IMR-90 (cell line): Measurements from ENCODE around the gene MRPL19. TPM values are rescaled to one million over a fixed set of nuclear protein-coding genes. Genes with fewer than 3 reads are reported as not detected.

ENCODE experiments used
- ATAC-seq: fragments of 200-7000 bp; cut with Tn5 transposase; 2 replicates; pipeline ENCODE4 v1.9.1; 2020; ENCODE audit warnings: low read depth, mild to moderate bottlenecking, moderate library complexity
- BruUV-seq: library from RNA; stranded (reverse); fragments of 400-500 nt; replicated peaks from 2 replicates; lab custom pipeline; 2021; lab: Mats Ljungman, UMichigan
- CTCF ChIA-PET: fragments of 300-600 bp; formaldehyde crosslinking; extraction: SDS; loops from one replicate; lab custom pipeline; 2021; ENCODE audit warnings: antibody characterized with exemption; lab: Yijun Ruan, JAX
- POLR2A ChIA-PET: fragments of 300-600 bp; sonication (Branson Sonifier 250); formaldehyde crosslinking; loops from one replicate; lab custom pipeline; 2022; ENCODE audit warnings: antibody characterized with exemption; ENCODE audit not compliant: unreplicated experiment; lab: Charles Lee
- DNase-seq: peaks from one replicate; pipeline ENCODE4 v3.0.0; 2013
- H2AFZ ChIP-seq: replicated peaks from 2 replicates; pipeline ENCODE3; 2013; ENCODE audit warnings: low read length, mild to moderate bottlenecking; ENCODE audit not compliant: poor library complexity
- H2AK5ac ChIP-seq: 2 replicates; pipeline ENCODE4 v1.6.1; 2013; ENCODE audit warnings: low read depth, low read length, inconsistent platforms
- H2AK9ac ChIP-seq: replicated peaks from 2 replicates; pipeline ENCODE3; 2013; ENCODE audit warnings: mild to moderate bottlenecking, low read depth, low read length, moderate library complexity; ENCODE audit not compliant: poor library complexity
- H2BK120ac ChIP-seq: 2 replicates; pipeline ENCODE4 v1.6.1; 2013; ENCODE audit warnings: low read depth, low read length, inconsistent platforms
- H2BK15ac ChIP-seq: 3 replicates; pipeline ENCODE4 v1.6.1; 2013; ENCODE audit warnings: low read depth, low read length, inconsistent platforms
- H2BK20ac ChIP-seq: 2 replicates; pipeline ENCODE4 v1.6.1; 2013; ENCODE audit warnings: low read depth, mild to moderate bottlenecking, inconsistent platforms, low read length, moderate library complexity
- H2BK5ac ChIP-seq: 2 replicates; pipeline ENCODE4 v1.6.1; 2013; ENCODE audit warnings: mild to moderate bottlenecking, low read depth, low read length, inconsistent platforms; ENCODE audit not compliant: poor library complexity, severe bottlenecking
- H3K14ac ChIP-seq: replicated peaks from 2 replicates; pipeline ENCODE4 v1.6.1; 2013; ENCODE audit warnings: low read depth, low read length, inconsistent platforms
- H3K18ac ChIP-seq: 2 replicates; pipeline ENCODE4 v1.6.1; 2013; ENCODE audit warnings: low read depth, low read length, control low read depth
- H3K23ac ChIP-seq: 2 replicates; pipeline ENCODE4 v1.6.1; 2013; ENCODE audit warnings: low read depth, low read length, inconsistent platforms
- H3K27ac ChIP-seq: 2 replicates; pipeline ENCODE4 v1.5.1; 2013; ENCODE audit warnings: mild to moderate bottlenecking, control low read depth, low read length; ENCODE audit not compliant: insufficient read depth
- H3K27me3 ChIP-seq: 2 replicates; pipeline ENCODE4 v1.6.1; 2013; ENCODE audit warnings: low read length; ENCODE audit not compliant: control insufficient read depth, insufficient read depth
- H3K36me3 ChIP-seq: 2 replicates; pipeline ENCODE4 v1.6.1; 2013; ENCODE audit warnings: low read length, mixed read lengths; ENCODE audit not compliant: control insufficient read depth, insufficient read depth
- H3K4ac ChIP-seq: 2 replicates; pipeline ENCODE4 v1.6.1; 2013; ENCODE audit warnings: low read depth, low read length, inconsistent platforms
- H3K4me1 ChIP-seq: 2 replicates; pipeline ENCODE4 v1.6.1; 2013; ENCODE audit warnings: low read length, mixed read lengths; ENCODE audit not compliant: control insufficient read depth, insufficient read depth
- H3K4me2 ChIP-seq: 2 replicates; pipeline ENCODE4 v1.6.1; 2013; ENCODE audit warnings: low read depth, mild to moderate bottlenecking, control low read depth, low read length, moderate library complexity
- H3K4me3 ChIP-seq: 2 replicates; pipeline ENCODE4 v1.5.1; 2013; ENCODE audit warnings: low read depth, mild to moderate bottlenecking, control low read depth, low read length, moderate library complexity; ENCODE audit not compliant: insufficient read depth
- H3K56ac ChIP-seq: 2 replicates; pipeline ENCODE4 v1.6.1; 2013; ENCODE audit warnings: low read length, inconsistent platforms; ENCODE audit not compliant: insufficient read depth; ENCODE audit errors: extremely low read depth
- H3K79me1 ChIP-seq, 2 experiments: 2 replicates each; pipeline ENCODE4 v1.6.1; 2013; ENCODE audit warnings: low read length in 2 of 2, inconsistent platforms in 1 of 2, low read depth in 1 of 2
- H3K9ac ChIP-seq: 2 replicates; pipeline ENCODE4 v1.6.1; 2013; ENCODE audit warnings: low read depth, low read length, control low read depth
- H3K9me1 ChIP-seq: 2 replicates; pipeline ENCODE4 v1.6.1; 2013; ENCODE audit warnings: low read length, inconsistent platforms; ENCODE audit not compliant: insufficient read depth
- H3K9me3 ChIP-seq: 2 replicates; pipeline ENCODE4 v1.6.1; 2013; ENCODE audit warnings: low read length; ENCODE audit not compliant: control insufficient read depth, insufficient read depth
- H4K20me1 ChIP-seq: 2 replicates; pipeline ENCODE4 v1.6.1; 2013; ENCODE audit warnings: low read length, inconsistent platforms; ENCODE audit not compliant: insufficient read depth
- H4K5ac ChIP-seq: 2 replicates; pipeline ENCODE4 v1.6.1; 2013; ENCODE audit warnings: mild to moderate bottlenecking, low read depth, low read length, control low read depth
- H4K8ac ChIP-seq, 2 experiments: 2 replicates each; pipeline ENCODE4 v1.6.1; 2013; ENCODE audit warnings: low read depth in 2 of 2, low read length in 2 of 2, control low read depth in 1 of 2, inconsistent platforms in 1 of 2
- H4K91ac ChIP-seq: 2 replicates; pipeline ENCODE4 v1.6.1; 2013; ENCODE audit warnings: low read depth, low read length, inconsistent platforms; ENCODE audit not compliant: insufficient read depth
- BHLHE40 ChIP-seq: fragments of 150-350 bp; IDR thresholded peaks from 2 replicates; pipeline ENCODE4 v1.6.1; 2016; ENCODE audit warnings: mild to moderate bottlenecking, low read depth, low read length
- CEBPB ChIP-seq: IDR thresholded peaks from 2 replicates; pipeline ENCODE4 v1.6.1; 2012; ENCODE audit warnings: low read depth, low read length, improper control_type of control experiment
- CHD1 ChIP-seq: IDR thresholded peaks from 2 replicates; pipeline ENCODE4 v1.6.1; 2012; ENCODE audit warnings: low read depth, low read length, improper control_type of control experiment
- ELK1 ChIP-seq: fragments of 150-350 bp; IDR thresholded peaks from 2 replicates; pipeline ENCODE4 v1.6.1; 2016; ENCODE audit warnings: low read depth, mild to moderate bottlenecking, low read length, moderate library complexity, borderline replicate concordance
- FOS ChIP-seq: fragments of 150-350 bp; IDR thresholded peaks from 2 replicates; pipeline ENCODE4 v1.6.1; 2016; ENCODE audit warnings: low read depth, low read length
- MAFK ChIP-seq: IDR thresholded peaks from 2 replicates; pipeline ENCODE4 v1.6.1; 2012; ENCODE audit warnings: low read depth, low read length, improper control_type of control experiment
- MAZ ChIP-seq: IDR thresholded peaks from 2 replicates; pipeline ENCODE4 v1.6.1; 2012; ENCODE audit warnings: low read depth, mild to moderate bottlenecking, low read length, improper control_type of control experiment, moderate library complexity, borderline replicate concordance
- MXI1 ChIP-seq: IDR thresholded peaks from 2 replicates; pipeline ENCODE4 v1.6.1; 2012; ENCODE audit warnings: low read depth, mild to moderate bottlenecking, low read length, moderate library complexity, borderline replicate concordance
- NFE2L2 ChIP-seq: fragments of 150-350 bp; IDR thresholded peaks from 2 replicates; pipeline ENCODE4 v1.6.1; 2016; ENCODE audit warnings: low read depth, mild to moderate bottlenecking, low read length
- RAD21 ChIP-seq: IDR thresholded peaks from 2 replicates; pipeline ENCODE4 v1.6.1; 2012; ENCODE audit warnings: low read length, improper control_type of control experiment
- RCOR1 ChIP-seq: IDR thresholded peaks from 2 replicates; pipeline ENCODE4 v1.6.1; 2012; ENCODE audit warnings: mild to moderate bottlenecking, low read length, improper control_type of control experiment; ENCODE audit not compliant: insufficient replicate concordance
- RFX5 ChIP-seq: IDR thresholded peaks from 2 replicates; pipeline ENCODE4 v1.8.0; 2012; ENCODE audit warnings: low read depth, mild to moderate bottlenecking, low read length, moderate library complexity
- USF2 ChIP-seq: fragments of 150-350 bp; IDR thresholded peaks from 2 replicates; pipeline ENCODE4 v1.6.1; 2017; ENCODE audit warnings: mild to moderate bottlenecking, antibody characterized with exemption, low read length, low read depth
- WGBS, 2 experiments: methylation state at CpG; one replicate each; pipeline versions ENCODE4 v1.1.5 to v1.1.7; 2013; ENCODE audit warnings: missing lambda C conversion rate in 2 of 2; ENCODE audit not compliant: insufficient read length in 1 of 2; ENCODE audit errors: extremely low coverage in 2 of 2; 5-methylcytosine and 5-hydroxymethylcytosine counted together
- dilution Hi-C: fragments of 300-500 bp; cut with HindIII; formaldehyde crosslinking; loops from one replicate; pipeline ENCODE4 v1.14.3; 2018; ENCODE audit warnings: low sequenced_read_pairs; ENCODE audit not compliant: unreplicated experiment
- in situ Hi-C: fragments of 300-500 bp; cut with MboI; formaldehyde crosslinking; loops from 3 replicates; pipeline ENCODE4 v1.14.3; 2019; ENCODE audit warnings: low sequenced_read_pairs, inconsistent platforms, mixed read lengths
- intact Hi-C: fragments of 100-400 bp; cut with micrococcal nuclease; formaldehyde crosslinking; loops from 2 replicates; pipeline ENCODE4 v1.10.0; 2022
- polyA plus RNA-seq, 3 experiments: library from polyadenylated mRNA; depleted of rRNA; stranded (reverse); fragments of >200 nt; gene quantifications; 2 replicates each; pipeline ENCODE4 v1.2.3, GENCODE V29; 2012; ENCODE audit warnings: low replicate concordance in 1 of 3
- total RNA-seq: library from RNA; depleted of rRNA; stranded (reverse); fragments of >200 nt; gene quantifications from 2 replicates; pipeline ENCODE4 v1.2.3, GENCODE V29; 2012

The MRPL19 gene
- total and polyA plus RNA-seq, 2 of the 4 experiments (the other 2 are of a cell fraction), result 24.8 to 28.5 TPM

GRCh38 chr2:75680402-75680801 lies 33.8 kb downstream of the MRPL19 start:
- TF ChIP-seq ELK1 (no peak), MAFK (no peak), MAZ (no peak), NFE2L2 (no peak), RCOR1 (no peak), USF2 (no peak), RFX5 (no peak), RAD21 (no peak), CHD1 (no peak), MXI1 (no peak), BHLHE40 (no peak), CEBPB (no peak), FOS (no peak)
- H2AK9ac ChIP-seq, result no peak overlapping the region
- no peak overlapping the region for H3K9ac ChIP-seq
- no peak overlapping the region for H3K4me2 ChIP-seq
- no peaks in the 10 kb centered on the region for H3K79me1 ChIP-seq
- no peak overlapping the region for H4K8ac ChIP-seq
- no peak overlapping the region for H3K18ac ChIP-seq
- H3K36me3 ChIP-seq, result peaks cover 7% of the 10 kb centered on the region
- H3K14ac ChIP-seq, result no peak overlapping the region
- H3K23ac ChIP-seq, result no peak overlapping the region
- no peak overlapping the region for H3K4me3 ChIP-seq
- H2BK15ac ChIP-seq, result no peak overlapping the region
- no peak overlapping the region for H2BK120ac ChIP-seq
- no peak overlapping the region for H3K27ac ChIP-seq
- intact Hi-C loops (no loop called here), dilution Hi-C loops (no loop called here), in situ Hi-C loops (no loop called here)
- no peak overlapping the region for H4K91ac ChIP-seq
- H3K9me3 ChIP-seq, result no peaks in the 10 kb centered on the region
- no peak overlapping the region for H2AK5ac ChIP-seq
- H2BK20ac ChIP-seq, result no peak overlapping the region
- H3K56ac ChIP-seq, result no peak overlapping the region
- ATAC-seq (no peak), DNase-seq (no peak)
- POLR2A ChIA-PET, result no interaction called here
- no peaks in the 10 kb centered on the region for H4K20me1 ChIP-seq
- H2AFZ ChIP-seq, result no peak overlapping the region
- no TSS peak for BruUV-seq
- H2BK5ac ChIP-seq, result no peak overlapping the region
- H4K5ac ChIP-seq, result no peak overlapping the region
- no CpG with 5 or more reads among the region's 1 CpG for WGBS, 2 experiments
- no peak overlapping the region for H3K4ac ChIP-seq
- H3K27me3 ChIP-seq, result no peaks in the 10 kb centered on the region
- no peaks in the 10 kb centered on the region for H3K9me1 ChIP-seq
- CTCF ChIA-PET, result interaction anchor here (1.3 kb wide), 1 partner anchor 40 kb away, joined by 5 read pairs; no protein-coding TSS in a partner anchor
- H3K4me1 ChIP-seq, result no peaks in the 10 kb centered on the region
